AG04450 (cell line): ENCODE measurements around the gene MND1. TPM values are rescaled to one million over a fixed set of nuclear protein-coding genes. Genes with fewer than 3 reads are reported as not detected.

Experiments used
- CTCF ChIA-PET: fragments of 300-600, 350-600 bp; formaldehyde crosslinking; extraction: SDS; loops from one replicate; lab custom pipeline; 2022; ENCODE audit warnings: antibody characterized with exemption, inconsistent platforms; lab: Charles Lee
- POLR2A ChIA-PET: fragments of 350-600 bp; formaldehyde crosslinking; extraction: SDS; loops from one replicate; lab custom pipeline; 2021; ENCODE audit warnings: antibody characterized with exemption, inconsistent platforms; lab: Yijun Ruan, JAX
- DNase-seq: peaks from one replicate; pipeline ENCODE4 v3.0.0-alpha.2; 2011; ENCODE audit warnings: low read depth, low spot score
- H3K27ac ChIP-seq: one replicate; pipeline ENCODE4 v1.5.1; 2012; ENCODE audit warnings: low read depth, low read length, control low read depth
- H3K27me3 ChIP-seq: one replicate; pipeline ENCODE4 v1.6.0; 2012; ENCODE audit warnings: low read length; ENCODE audit not compliant: control insufficient read depth, insufficient read depth
- H3K4me3 ChIP-seq: 2 replicates; pipeline ENCODE4 v1.5.1; 2011; ENCODE audit warnings: mild to moderate bottlenecking, low read depth, low read length, control low read depth
- H3K9me3 ChIP-seq: 2 replicates; pipeline ENCODE4 v1.5.1; 2012; ENCODE audit warnings: low read length; ENCODE audit not compliant: control insufficient read depth, insufficient read depth
- polyA plus RNA-seq: library from polyadenylated mRNA; depleted of rRNA; stranded (reverse); fragments of >200 nt; gene quantifications from 2 replicates; pipeline ENCODE4 v1.2.3, GENCODE V29; 2011
- TF ChIP-seq, protein P1 (sequence below): IDR thresholded peaks from 2 replicates; pipeline ENCODE4 v1.5.1; 2011; ENCODE audit warnings: low read depth, low read length, control low read depth, inconsistent platforms

The MND1 gene
- polyA plus RNA-seq, 1 experiment: 2.2 TPM

DNA sequence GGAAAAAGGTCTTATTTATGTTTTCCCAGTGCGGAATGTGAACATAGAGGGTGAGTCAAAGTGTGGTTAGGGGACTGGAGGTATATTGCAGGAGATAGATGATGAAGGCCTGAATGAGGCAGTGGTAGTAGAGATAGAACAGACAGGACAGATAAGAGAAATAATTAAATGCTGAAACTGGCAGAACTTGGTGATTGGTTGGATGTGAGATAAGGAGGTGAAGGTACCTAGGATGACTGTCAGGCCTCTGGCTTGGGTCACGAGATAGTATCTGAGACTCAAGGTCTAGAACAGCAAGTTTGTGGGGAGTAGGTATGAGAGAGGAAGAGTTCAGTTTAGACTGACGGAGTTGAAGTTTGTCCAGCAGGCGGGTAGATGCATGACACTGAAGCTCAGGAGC lies 3.5 kb downstream of the MND1 start:
- no peaks in the 10 kb centered on the region for H3K9me3 ChIP-seq
- H3K27ac ChIP-seq: no peak overlapping the region
- no peak overlapping the region for H3K4me3 ChIP-seq
- POLR2A ChIA-PET: no interaction called here
- DNase-seq: no peak
- CTCF ChIA-PET: interaction anchor here (1.0 to 6.2 kb wide), 2 partner anchors 9 to 226 kb away, joined by 4 to 105 read pairs; no protein-coding TSS in a partner anchor
- no peaks in the 10 kb centered on the region for H3K27me3 ChIP-seq
- TF ChIP-seq, protein P1, sequence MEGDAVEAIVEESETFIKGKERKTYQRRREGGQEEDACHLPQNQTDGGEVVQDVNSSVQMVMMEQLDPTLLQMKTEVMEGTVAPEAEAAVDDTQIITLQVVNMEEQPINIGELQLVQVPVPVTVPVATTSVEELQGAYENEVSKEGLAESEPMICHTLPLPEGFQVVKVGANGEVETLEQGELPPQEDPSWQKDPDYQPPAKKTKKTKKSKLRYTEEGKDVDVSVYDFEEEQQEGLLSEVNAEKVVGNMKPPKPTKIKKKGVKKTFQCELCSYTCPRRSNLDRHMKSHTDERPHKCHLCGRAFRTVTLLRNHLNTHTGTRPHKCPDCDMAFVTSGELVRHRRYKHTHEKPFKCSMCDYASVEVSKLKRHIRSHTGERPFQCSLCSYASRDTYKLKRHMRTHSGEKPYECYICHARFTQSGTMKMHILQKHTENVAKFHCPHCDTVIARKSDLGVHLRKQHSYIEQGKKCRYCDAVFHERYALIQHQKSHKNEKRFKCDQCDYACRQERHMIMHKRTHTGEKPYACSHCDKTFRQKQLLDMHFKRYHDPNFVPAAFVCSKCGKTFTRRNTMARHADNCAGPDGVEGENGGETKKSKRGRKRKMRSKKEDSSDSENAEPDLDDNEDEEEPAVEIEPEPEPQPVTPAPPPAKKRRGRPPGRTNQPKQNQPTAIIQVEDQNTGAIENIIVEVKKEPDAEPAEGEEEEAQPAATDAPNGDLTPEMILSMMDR: no peak

- no peak overlapping the region for H3K4me3 ChIP-seq
- H3K27me3 ChIP-seq: no peaks in the 10 kb centered on the region
- ChIA-PET CTCF (interaction anchor here (0.7 to 6.2 kb wide), 3 partner anchors 59 to 225 kb away, joined by 3 to 105 read pairs (median 3); no protein-coding TSS in a partner anchor), POLR2A (no interaction called here)
- DNase-seq: no peak
- H3K27ac ChIP-seq: no peak overlapping the region
- H3K9me3 ChIP-seq: no peaks in the 10 kb centered on the region
- TF ChIP-seq, protein P1: no peak
Observed at GRCh38 chr4:153349206-153349805, 4.8 kb downstream of the MND1 start.

DNA sequence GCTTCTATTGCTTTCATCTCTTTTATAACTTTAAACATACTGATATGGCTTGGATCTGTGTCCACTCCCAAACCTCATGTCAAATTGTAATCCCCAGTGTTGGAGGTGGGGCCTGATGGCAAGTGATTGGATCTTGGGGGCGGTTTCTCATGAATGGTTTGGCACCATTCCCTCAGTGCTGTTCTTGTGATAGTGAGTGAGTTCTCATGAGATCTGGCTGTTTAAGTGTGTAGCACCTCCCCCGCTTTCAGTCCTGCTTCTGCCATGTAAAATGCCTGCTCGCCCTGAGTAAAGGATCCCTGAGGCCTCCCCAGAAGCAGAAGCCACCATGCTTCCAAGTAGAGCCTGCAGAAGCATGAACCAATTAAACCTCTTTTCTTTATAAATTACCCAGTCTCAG lies 17.7 kb downstream of the MND1 start:
- H3K27me3 ChIP-seq: no peaks in the 10 kb centered on the region
- CTCF ChIA-PET: interaction anchor here (0.6 to 1.3 kb wide), 2 partner anchors 212 to 236 kb away, joined by 3 to 4 read pairs; no protein-coding TSS in a partner anchor
- no peaks in the 10 kb centered on the region for H3K9me3 ChIP-seq
- TF ChIP-seq, protein P1: no peak
- no peak for DNase-seq
- H3K4me3 ChIP-seq: no peak overlapping the region
- POLR2A ChIA-PET: no interaction called here
- no peak overlapping the region for H3K27ac ChIP-seq

GRCh38 chr4:153364061-153364460 lies 19.6 kb downstream of the MND1 start:
- Histone ChIP-seq H3K27ac (no peak overlapping the region), H3K4me3 (no peak overlapping the region), H3K9me3 (no peaks in the 10 kb centered on the region), H3K27me3 (no peaks in the 10 kb centered on the region)
- CTCF ChIA-PET: interaction anchor here (1.0 to 1.1 kb wide), 2 partner anchors 20 to 210 kb away, joined by 3 to 4 read pairs; partner anchors contain the start of gene MND1
- DNase-seq: no peak
- POLR2A ChIA-PET: no interaction called here
- TF ChIP-seq, protein P1: no peak

DNA sequence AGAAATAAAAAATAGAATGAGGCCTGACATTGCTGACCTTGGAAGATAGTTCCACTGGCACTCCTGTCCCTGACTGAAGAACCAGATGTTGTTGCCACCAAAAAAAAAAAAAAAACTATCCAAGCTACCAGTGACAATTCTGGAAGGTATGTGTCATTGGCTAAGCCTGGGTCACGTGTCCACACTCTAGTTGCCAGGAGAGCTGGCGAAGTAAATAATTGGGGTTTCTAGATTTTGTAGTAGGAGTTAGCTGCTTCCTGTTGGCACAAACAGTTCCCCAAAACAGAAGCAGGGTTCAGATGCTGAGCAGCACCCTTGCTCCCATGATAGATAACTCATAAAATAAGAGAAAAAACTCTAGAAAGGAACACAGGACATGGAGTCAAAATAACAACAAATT lies 20.5 kb downstream of the MND1 start:
- ChIA-PET POLR2A (interaction anchor here (0.6 to 0.7 kb wide), 2 partner anchors 45 to 100 kb away, joined by 3 read pairs; no protein-coding TSS in a partner anchor), CTCF (interaction anchor here (1.0 to 1.1 kb wide), 2 partner anchors 21 to 209 kb away, joined by 3 to 4 read pairs; partner anchors contain the start of gene MND1)
- TF ChIP-seq, protein P1: no peak

More for the DNA sequence above, 20.5 kb downstream of the MND1 start:
- Histone ChIP-seq H3K27ac (no peak overlapping the region), H3K27me3 (no peaks in the 10 kb centered on the region), H3K9me3 (no peaks in the 10 kb centered on the region), H3K4me3 (no peak overlapping the region)
- DNase-seq: no peak
